Measurements from ENCODE around the gene IGDCC3.

Gene IGDCC3

GRCh38 chr15:65413760-65414144 lies 36.0 kb upstream of the IGDCC3 start:
- H3K9me3 ChIP-seq (ENCODE audit: low read length) = no peaks in the 10 kb centered on the region
- no peaks in the 10 kb centered on the region for H3K36me3 ChIP-seq (ENCODE audit: insufficient read depth, low read length)
- no peak overlapping the region for H3K9ac ChIP-seq (ENCODE audit: low read length)
- peaks cover 8% of the 10 kb centered on the region for H3K4me1 ChIP-seq (ENCODE audit: insufficient read depth, low read length)
- H3K27me3 ChIP-seq (ENCODE audit: control insufficient read depth in 1 of 2, insufficient read depth in 2 of 2, low read length in 2 of 2) = no peaks in the 10 kb centered on the region
- H3K27ac ChIP-seq (ENCODE audit: low read depth, low read length) = no peak overlapping the region
- no peak overlapping the region for H3K4me3 ChIP-seq (ENCODE audit: low read depth in 1 of 2, low read length in 2 of 2)

GRCh38 chr15:65413051-65413759 lies 35.4 kb upstream of the IGDCC3 start:
- H3K4me3 ChIP-seq (ENCODE audit: low read depth in 1 of 2, low read length in 2 of 2) = no peak overlapping the region
- no peaks in the 10 kb centered on the region for H3K27me3 ChIP-seq (ENCODE audit: control insufficient read depth in 1 of 2, insufficient read depth in 2 of 2, low read length in 2 of 2)
- H3K4me1 ChIP-seq (ENCODE audit: insufficient read depth, low read length) = peaks cover 8% of the 10 kb centered on the region
- no peak overlapping the region for H3K27ac ChIP-seq (ENCODE audit: low read depth, low read length)
- no peaks in the 10 kb centered on the region for H3K9me3 ChIP-seq (ENCODE audit: low read length)
- H3K9ac ChIP-seq (ENCODE audit: low read length) = no peak overlapping the region
- no peaks in the 10 kb centered on the region for H3K36me3 ChIP-seq (ENCODE audit: insufficient read depth, low read length)

GRCh38 chr15:65412556-65412955 lies 34.8 kb upstream of the IGDCC3 start:
- H3K4me3 ChIP-seq (ENCODE audit: low read depth in 1 of 2, low read length in 2 of 2) = no peak overlapping the region
- no peaks in the 10 kb centered on the region for H3K9me3 ChIP-seq (ENCODE audit: low read length)
- peaks cover 8% of the 10 kb centered on the region for H3K4me1 ChIP-seq (ENCODE audit: insufficient read depth, low read length)
- no peaks in the 10 kb centered on the region for H3K36me3 ChIP-seq (ENCODE audit: insufficient read depth, low read length)
- H3K9ac ChIP-seq (ENCODE audit: low read length) = no peak overlapping the region
- H3K27ac ChIP-seq (ENCODE audit: low read depth, low read length) = no peak overlapping the region
- no peaks in the 10 kb centered on the region for H3K27me3 ChIP-seq (ENCODE audit: control insufficient read depth in 1 of 2, insufficient read depth in 2 of 2, low read length in 2 of 2)

GRCh38 chr15:65411465-65412071 lies 33.8 kb upstream of the IGDCC3 start:
- peaks cover 8% of the 10 kb centered on the region for H3K4me1 ChIP-seq (ENCODE audit: insufficient read depth, low read length)
- no peaks in the 10 kb centered on the region for H3K27me3 ChIP-seq (ENCODE audit: control insufficient read depth in 1 of 2, insufficient read depth in 2 of 2, low read length in 2 of 2)
- no peak overlapping the region for H3K9ac ChIP-seq (ENCODE audit: low read length)
- no peak overlapping the region for H3K27ac ChIP-seq (ENCODE audit: low read depth, low read length)
- no peaks in the 10 kb centered on the region for H3K36me3 ChIP-seq (ENCODE audit: insufficient read depth, low read length)
- H3K9me3 ChIP-seq (ENCODE audit: low read length) = no peaks in the 10 kb centered on the region
- no peak overlapping the region for H3K4me3 ChIP-seq (ENCODE audit: low read depth in 1 of 2, low read length in 2 of 2)

- peaks cover 8% of the 10 kb centered on the region for H3K4me1 ChIP-seq (ENCODE audit: insufficient read depth, low read length)
- no peaks in the 10 kb centered on the region for H3K9me3 ChIP-seq (ENCODE audit: low read length)
- H3K4me3 ChIP-seq (ENCODE audit: low read depth in 1 of 2, low read length in 2 of 2) = no peak overlapping the region
- H3K36me3 ChIP-seq (ENCODE audit: insufficient read depth, low read length) = no peaks in the 10 kb centered on the region
- H3K27me3 ChIP-seq (ENCODE audit: control insufficient read depth in 1 of 2, insufficient read depth in 2 of 2, low read length in 2 of 2) = no peaks in the 10 kb centered on the region
- no peak overlapping the region for H3K9ac ChIP-seq (ENCODE audit: low read length)
- no peak overlapping the region for H3K27ac ChIP-seq (ENCODE audit: low read depth, low read length)
These were observed 33.2 kb upstream of the IGDCC3 start for GRCh38 chr15:65410972-65411371.

GRCh38 chr15:65410036-65410435 lies 32.2 kb upstream of the IGDCC3 start:
- H3K36me3 ChIP-seq (ENCODE audit: insufficient read depth, low read length) = no peaks in the 10 kb centered on the region

GRCh38 chr15:65409036-65409631 lies 31.3 kb upstream of the IGDCC3 start:
- Histone ChIP-seq H3K4me1 (ENCODE audit: insufficient read depth, low read length) (no peaks in the 10 kb centered on the region), H3K4me3 (ENCODE audit: low read depth in 1 of 2, low read length in 2 of 2) (no peak overlapping the region), H3K36me3 (ENCODE audit: insufficient read depth, low read length) (no peaks in the 10 kb centered on the region), H3K9me3 (ENCODE audit: low read length) (no peaks in the 10 kb centered on the region), H3K9ac (ENCODE audit: low read length) (no peak overlapping the region), H3K27ac (ENCODE audit: low read depth, low read length) (no peak overlapping the region), H3K27me3 (ENCODE audit: control insufficient read depth in 1 of 2, insufficient read depth in 2 of 2, low read length in 2 of 2) (no peaks in the 10 kb centered on the region)

More at GRCh38 chr15:65410036-65410435, 32.2 kb upstream of the IGDCC3 start:
- Histone ChIP-seq H3K27ac (ENCODE audit: low read depth, low read length) (no peak overlapping the region), H3K9me3 (ENCODE audit: low read length) (no peaks in the 10 kb centered on the region), H3K27me3 (ENCODE audit: control insufficient read depth in 1 of 2, insufficient read depth in 2 of 2, low read length in 2 of 2) (no peaks in the 10 kb centered on the region), H3K4me3 (ENCODE audit: low read depth in 1 of 2, low read length in 2 of 2) (no peak overlapping the region), H3K4me1 (ENCODE audit: insufficient read depth, low read length) (peaks cover 3% of the 10 kb centered on the region), H3K9ac (ENCODE audit: low read length) (no peak overlapping the region)

GRCh38 chr15:65408324-65409035 lies 30.7 kb upstream of the IGDCC3 start:
- H3K36me3 ChIP-seq (ENCODE audit: insufficient read depth, low read length) = no peaks in the 10 kb centered on the region
- no peak overlapping the region for H3K9ac ChIP-seq (ENCODE audit: low read length)
- no peaks in the 10 kb centered on the region for H3K9me3 ChIP-seq (ENCODE audit: low read length)
- H3K27ac ChIP-seq (ENCODE audit: low read depth, low read length) = no peak overlapping the region
- H3K4me1 ChIP-seq (ENCODE audit: insufficient read depth, low read length) = no peaks in the 10 kb centered on the region
- no peaks in the 10 kb centered on the region for H3K27me3 ChIP-seq (ENCODE audit: control insufficient read depth in 1 of 2, insufficient read depth in 2 of 2, low read length in 2 of 2)
- H3K4me3 ChIP-seq (ENCODE audit: low read depth in 1 of 2, low read length in 2 of 2) = no peak overlapping the region

GRCh38 chr15:65406424-65407000 lies 28.7 kb upstream of the IGDCC3 start:
- H3K9me3 ChIP-seq (ENCODE audit: low read length) = no peaks in the 10 kb centered on the region
- no peaks in the 10 kb centered on the region for H3K4me1 ChIP-seq (ENCODE audit: insufficient read depth, low read length)
- H3K9ac ChIP-seq (ENCODE audit: low read length) = no peak overlapping the region
- no peaks in the 10 kb centered on the region for H3K36me3 ChIP-seq (ENCODE audit: insufficient read depth, low read length)
- no peak overlapping the region for H3K4me3 ChIP-seq (ENCODE audit: low read depth in 1 of 2, low read length in 2 of 2)
- H3K27me3 ChIP-seq (ENCODE audit: control insufficient read depth in 1 of 2, insufficient read depth in 2 of 2, low read length in 2 of 2) = no peaks in the 10 kb centered on the region
- no peak overlapping the region for H3K27ac ChIP-seq (ENCODE audit: low read depth, low read length)

- Histone ChIP-seq H3K9ac (ENCODE audit: low read length) (no peak overlapping the region), H3K4me1 (ENCODE audit: insufficient read depth, low read length) (no peaks in the 10 kb centered on the region), H3K27me3 (ENCODE audit: control insufficient read depth in 1 of 2, insufficient read depth in 2 of 2, low read length in 2 of 2) (no peaks in the 10 kb centered on the region), H3K27ac (ENCODE audit: low read depth, low read length) (no peak overlapping the region), H3K4me3 (ENCODE audit: low read depth in 1 of 2, low read length in 2 of 2) (no peak overlapping the region), H3K9me3 (ENCODE audit: low read length) (no peaks in the 10 kb centered on the region), H3K36me3 (ENCODE audit: insufficient read depth, low read length) (no peaks in the 10 kb centered on the region)
These were observed 28.1 kb upstream of the IGDCC3 start for GRCh38 chr15:65405791-65406423.

All from muscle layer of colon (tissue), 2 donors.